IPS-18a (cell line): Measurements from ENCODE around the gene EPHA6.

Experiments
- H3K27ac ChIP-seq: one replicate; pipeline ENCODE4 v1.5.1; 2013; ENCODE audit warnings: low read length
- H3K27me3 ChIP-seq: one replicate; pipeline ENCODE4 v1.6.1; 2013; ENCODE audit warnings: mild to moderate bottlenecking, low read length; ENCODE audit not compliant: control insufficient read depth, insufficient read depth
- H3K36me3 ChIP-seq: one replicate; pipeline ENCODE4 v1.6.1; 2013; ENCODE audit warnings: low read depth, low read length; ENCODE audit not compliant: control insufficient read depth
- H3K4me1 ChIP-seq: one replicate; pipeline ENCODE4 v1.6.1; 2013; ENCODE audit warnings: low read depth, low read length; ENCODE audit not compliant: control insufficient read depth
- H3K4me3 ChIP-seq: one replicate; pipeline ENCODE4 v1.5.1; 2013; ENCODE audit warnings: low read length
- H3K9ac ChIP-seq: one replicate; pipeline ENCODE4 v1.6.1; 2013; ENCODE audit warnings: mild to moderate bottlenecking, low read length, moderate library complexity
- H3K9me3 ChIP-seq: one replicate; pipeline ENCODE4 v1.6.1; 2013; ENCODE audit warnings: low read depth, low read length; ENCODE audit not compliant: control insufficient read depth

Gene EPHA6

GRCh38 chr3:97656638-97657037, 842.2 kb downstream of the EPHA6 start:
- Histone ChIP-seq H3K9me3 (no peaks in the 10 kb centered on the region), H3K27me3 (peaks cover 2% of the 10 kb centered on the region), H3K4me3 (no peak overlapping the region), H3K36me3 (no peaks in the 10 kb centered on the region), H3K27ac (no peak overlapping the region), H3K9ac (no peak overlapping the region), H3K4me1 (peaks cover 6% of the 10 kb centered on the region)

GRCh38 chr3:97658668-97659285, 844.4 kb downstream of the EPHA6 start:
- no peak overlapping the region for H3K9ac ChIP-seq
- H3K27me3 ChIP-seq, result peaks cover 8% of the 10 kb centered on the region
- no peaks in the 10 kb centered on the region for H3K9me3 ChIP-seq

GRCh38 chr3:97662264-97662663, 847.9 kb downstream of the EPHA6 start:
- peak overlapping the region; percentile 8 for H3K4me3 ChIP-seq
- H3K36me3 ChIP-seq, result no peaks in the 10 kb centered on the region
- H3K9ac ChIP-seq, result no peak overlapping the region
- no peaks in the 10 kb centered on the region for H3K9me3 ChIP-seq
- peaks cover 16% of the 10 kb centered on the region for H3K4me1 ChIP-seq
- peaks cover 8% of the 10 kb centered on the region for H3K27me3 ChIP-seq
- H3K27ac ChIP-seq, result no peak overlapping the region

More at GRCh38 chr3:97658668-97659285, 844.4 kb downstream of the EPHA6 start:
- H3K4me1 ChIP-seq, result peaks cover 16% of the 10 kb centered on the region
- H3K4me3 ChIP-seq, result no peak overlapping the region
- H3K36me3 ChIP-seq, result no peaks in the 10 kb centered on the region
- no peak overlapping the region for H3K27ac ChIP-seq

- Histone ChIP-seq H3K4me1 (peaks cover 16% of the 10 kb centered on the region), H3K27ac (no peak overlapping the region), H3K4me3 (peak overlapping the region; percentile 8), H3K27me3 (peaks cover 8% of the 10 kb centered on the region), H3K36me3 (no peaks in the 10 kb centered on the region), H3K9me3 (no peaks in the 10 kb centered on the region), H3K9ac (no peak overlapping the region)
Measured at GRCh38 chr3:97662762-97663161, 848.4 kb downstream of the EPHA6 start.

GRCh38 chr3:97665896-97666295, 851.5 kb downstream of the EPHA6 start:
- no peaks in the 10 kb centered on the region for H3K9me3 ChIP-seq
- no peak overlapping the region for H3K9ac ChIP-seq
- no peak overlapping the region for H3K4me3 ChIP-seq
- no peak overlapping the region for H3K27ac ChIP-seq
- no peaks in the 10 kb centered on the region for H3K36me3 ChIP-seq
- H3K4me1 ChIP-seq, result peaks cover 16% of the 10 kb centered on the region
- H3K27me3 ChIP-seq, result peaks cover 8% of the 10 kb centered on the region

GRCh38 chr3:97670952-97671351, 856.6 kb downstream of the EPHA6 start:
- H3K27me3 ChIP-seq, result no peaks in the 10 kb centered on the region
- no peak overlapping the region for H3K9ac ChIP-seq
- H3K9me3 ChIP-seq, result no peaks in the 10 kb centered on the region
- no peaks in the 10 kb centered on the region for H3K36me3 ChIP-seq
- no peaks in the 10 kb centered on the region for H3K4me1 ChIP-seq
- no peak overlapping the region for H3K4me3 ChIP-seq
- no peak overlapping the region for H3K27ac ChIP-seq

GRCh38 chr3:97673357-97673997, 859.1 kb downstream of the EPHA6 start:
- Histone ChIP-seq H3K9ac (no peak overlapping the region), H3K4me3 (no peak overlapping the region), H3K4me1 (no peaks in the 10 kb centered on the region), H3K27me3 (no peaks in the 10 kb centered on the region), H3K9me3 (no peaks in the 10 kb centered on the region), H3K27ac (no peak overlapping the region), H3K36me3 (no peaks in the 10 kb centered on the region)

- no peaks in the 10 kb centered on the region for H3K36me3 ChIP-seq
- no peak overlapping the region for H3K4me3 ChIP-seq
- no peaks in the 10 kb centered on the region for H3K9me3 ChIP-seq
- H3K27me3 ChIP-seq, result no peaks in the 10 kb centered on the region
- no peak overlapping the region for H3K27ac ChIP-seq
- no peak overlapping the region for H3K9ac ChIP-seq
- no peaks in the 10 kb centered on the region for H3K4me1 ChIP-seq
Measured at GRCh38 chr3:97674461-97674860, 860.1 kb downstream of the EPHA6 start.

GRCh38 chr3:97680210-97680609, 865.8 kb downstream of the EPHA6 start:
- H3K9me3 ChIP-seq, result no peaks in the 10 kb centered on the region
- H3K4me1 ChIP-seq, result no peaks in the 10 kb centered on the region
- no peak overlapping the region for H3K27ac ChIP-seq
- H3K9ac ChIP-seq, result no peak overlapping the region
- no peaks in the 10 kb centered on the region for H3K27me3 ChIP-seq
- H3K36me3 ChIP-seq, result no peaks in the 10 kb centered on the region
- H3K4me3 ChIP-seq, result no peak overlapping the region

GRCh38 chr3:97680696-97681095, 866.3 kb downstream of the EPHA6 start:
- Histone ChIP-seq H3K27me3 (no peaks in the 10 kb centered on the region), H3K4me1 (no peaks in the 10 kb centered on the region), H3K4me3 (no peak overlapping the region), H3K9ac (no peak overlapping the region), H3K27ac (no peak overlapping the region), H3K36me3 (no peaks in the 10 kb centered on the region), H3K9me3 (no peaks in the 10 kb centered on the region)

- no peak overlapping the region for H3K27ac ChIP-seq
- no peak overlapping the region for H3K9ac ChIP-seq
- peaks cover 10% of the 10 kb centered on the region for H3K4me1 ChIP-seq
- H3K36me3 ChIP-seq, result no peaks in the 10 kb centered on the region
- no peak overlapping the region for H3K4me3 ChIP-seq
- no peaks in the 10 kb centered on the region for H3K27me3 ChIP-seq
- H3K9me3 ChIP-seq, result no peaks in the 10 kb centered on the region
Measured at GRCh38 chr3:97684490-97684889, 870.1 kb downstream of the EPHA6 start.

GRCh38 chr3:97686258-97686657, 871.9 kb downstream of the EPHA6 start:
- Histone ChIP-seq H3K4me3 (no peak overlapping the region), H3K9ac (no peak overlapping the region), H3K36me3 (no peaks in the 10 kb centered on the region), H3K27ac (no peak overlapping the region), H3K9me3 (no peaks in the 10 kb centered on the region), H3K4me1 (peaks cover 10% of the 10 kb centered on the region), H3K27me3 (no peaks in the 10 kb centered on the region)
